Spleen (tissue), 11 donors: ENCODE measurements around the gene AK1. TPM values are rescaled to one million over a fixed set of nuclear protein-coding genes. Genes with fewer than 3 reads are reported as not detected.

Experiments
- DNase-seq: peaks from one replicate; pipeline ENCODE4 v3.0.0-alpha.2; 2020
- H3K27ac ChIP-seq, 8 donors: fragments of 200-600 bp; sonication (generic) in 7 of 8; 1 replicate in 4 of 8; 2 replicates in 4 of 8; pipeline versions ENCODE4 v1.5.0 to v1.8.0; 2016 to 2021; ENCODE audit warnings: inconsistent platforms in 4 of 8, mild to moderate bottlenecking in 4 of 8, moderate library complexity in 1 of 8
- H3K27me3 ChIP-seq, 7 donors: fragments of 200-600 bp; sonication (generic) in 6 of 7; replicated peaks in 1 of 7; 1 replicate in 4 of 7; 2 replicates in 3 of 7; pipeline versions ENCODE4 v1.5.0 to v1.8.0; 2016 to 2021; ENCODE audit warnings: inconsistent platforms in 3 of 7, mild to moderate bottlenecking in 1 of 7
- H3K36me3 ChIP-seq, 6 donors: fragments of 200-600 bp; sonication (generic) in 5 of 6; 1 replicate in 4 of 6; 2 replicates in 2 of 6; pipeline versions ENCODE4 v1.5.0 to v1.8.0; 2016 to 2021; ENCODE audit warnings: inconsistent platforms in 2 of 6
- H3K4me1 ChIP-seq, 6 donors: fragments of 200-600 bp; sonication (generic) in 5 of 6; 1 replicate in 3 of 6; 2 replicates in 3 of 6; pipeline versions ENCODE4 v1.5.0 to v1.8.0; 2016 to 2021; ENCODE audit warnings: inconsistent platforms in 3 of 6
- H3K4me3 ChIP-seq, 8 donors: fragments of 200-600 bp; sonication (generic) in 7 of 8; 1 replicate in 4 of 8; 2 replicates in 4 of 8; pipeline versions ENCODE4 v1.5.0 to v1.8.0; 2016 to 2021; ENCODE audit warnings: inconsistent platforms in 4 of 8, mild to moderate bottlenecking in 4 of 8, moderate library complexity in 2 of 8
- H3K9me3 ChIP-seq, 8 donors: fragments of 200-600 bp; sonication (generic) in 7 of 8; 1 replicate in 4 of 8; 2 replicates in 4 of 8; pipeline versions ENCODE4 v1.5.0 to v1.8.0; 2016 to 2021; ENCODE audit warnings: inconsistent platforms in 4 of 8
- POLR2A ChIP-seq, 3 donors: fragments of 450-650 bp; IDR thresholded peaks; one replicate each; pipeline ENCODE4 v1.5.1; 2017; ENCODE audit warnings: antibody characterized with exemption in 3 of 3, mild to moderate bottlenecking in 1 of 3
- POLR2AphosphoS5 ChIP-seq, 3 donors: sonication (generic); formaldehyde crosslinking; IDR thresholded peaks; one replicate each; pipeline ENCODE4 v1.5.1; 2017; ENCODE audit warnings: antibody characterized with exemption in 3 of 3
- WGBS, 5 donors: extraction: QIAGEN DNeasy Blood & Tissue Kit in 3 of 5; methylation state at CpG; one replicate each; pipeline versions ENCODE4 v1.1.5 to v1.1.7; 2013 to 2018; 5-methylcytosine and 5-hydroxymethylcytosine counted together
- intact Hi-C: fragments of 100-400 bp; cut with DNase I; formaldehyde crosslinking; loops from one replicate; pipeline ENCODE4 v1.15.0; 2023; ENCODE audit warnings: low total_unique reads
- polyA plus RNA-seq, 3 donors: library from polyadenylated mRNA; stranded (reverse); fragments of 200-250 nt; gene quantifications; one replicate each; pipeline ENCODE4 v1.2.1, GENCODE V29; 2013
- total RNA-seq, 7 donors: library from RNA; depleted of rRNA in 3 of 7; stranded (reverse); fragments of >200 nt in 3 of 7; fragmentation: NEBNext Ultra II Directional in 4 of 7; extraction: Animal tissue kit (Norgen Biotek cat#: 25700) in 4 of 7; gene quantifications; one replicate each; pipeline versions ENCODE4 v1.1.0 to v1.2.1, GENCODE V29; 2016 to 2021
- TF ChIP-seq, protein P1 (sequence below), 11 experiments: fragments of 200-600 bp in 7 of 11; fragments of 450-650 bp in 4 of 11; sonication (generic) in 4 of 11; IDR thresholded peaks in 8 of 11; conservative IDR thresholded peaks in 3 of 11; 1 replicate in 7 of 11; 2 replicates in 4 of 11; pipeline versions ENCODE4 v1.4.0 to v1.8.0; 2016 to 2021; ENCODE audit warnings: antibody characterized with exemption in 11 of 11, inconsistent platforms in 4 of 11, mild to moderate bottlenecking in 1 of 11
- donor health status: healthy with polysubstance abuse.
- donor health status: DM: no; HTN: no; CAD: no; lungs with moderate emphysema.
- donor health status: DM: no; HTN: no; CAD: no.
- donor health status: Bipolar disorder and iron deficiency.
- donor health status: healthy.
- donor health status: DM: no; HTN: no; CAD: no.
- donor health status: DM: yes; HTN: yes; CAD: no.

The AK1 gene
- total and polyA plus RNA-seq, 10 donors = 41.3 to 97.9 (median 62.3) TPM

DNA sequence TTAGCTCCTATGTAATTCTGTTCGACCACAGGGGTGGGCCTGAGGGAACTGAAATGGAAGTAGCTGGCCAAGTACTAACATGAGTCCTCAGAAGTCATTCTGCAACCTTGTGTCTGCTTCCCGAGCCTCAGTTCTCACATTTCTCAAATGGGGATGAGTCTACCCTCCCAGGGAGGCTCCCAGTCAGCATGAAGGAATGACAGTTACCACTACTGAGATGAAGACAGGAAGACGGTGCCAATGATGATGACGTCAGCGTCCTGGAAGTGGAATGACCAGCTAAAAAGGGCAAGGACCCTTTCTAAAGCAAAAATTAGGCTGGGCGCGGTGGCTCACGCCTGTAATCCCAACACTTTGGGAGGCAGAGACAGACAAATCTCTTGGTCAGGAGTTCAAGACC lies 46.3 kb upstream of the AK1 start:
- no peak overlapping the region for H3K27ac ChIP-seq
- no peaks in the 10 kb centered on the region for H3K36me3 ChIP-seq
- no peak for DNase-seq
- H3K27me3 ChIP-seq = peaks cover 0 to 57% (median 16%) of the 10 kb centered on the region in 7 donors
- intact Hi-C loops = loop anchor here (5.0 kb wide), 3 partner anchors 136 to 421 kb away; partner anchors contain the start of genes CDK9 and TOR2A
- H3K4me3 ChIP-seq = no peak overlapping the region
- peaks cover 36 to 67% (median 51%) of the 10 kb centered on the region in 6 donors for H3K4me1 ChIP-seq
- WGBS, 5 donors = 62 to 75% (median 71%) methylated on average over 8 of the region's 8 CpGs
- TF ChIP-seq, protein P1, sequence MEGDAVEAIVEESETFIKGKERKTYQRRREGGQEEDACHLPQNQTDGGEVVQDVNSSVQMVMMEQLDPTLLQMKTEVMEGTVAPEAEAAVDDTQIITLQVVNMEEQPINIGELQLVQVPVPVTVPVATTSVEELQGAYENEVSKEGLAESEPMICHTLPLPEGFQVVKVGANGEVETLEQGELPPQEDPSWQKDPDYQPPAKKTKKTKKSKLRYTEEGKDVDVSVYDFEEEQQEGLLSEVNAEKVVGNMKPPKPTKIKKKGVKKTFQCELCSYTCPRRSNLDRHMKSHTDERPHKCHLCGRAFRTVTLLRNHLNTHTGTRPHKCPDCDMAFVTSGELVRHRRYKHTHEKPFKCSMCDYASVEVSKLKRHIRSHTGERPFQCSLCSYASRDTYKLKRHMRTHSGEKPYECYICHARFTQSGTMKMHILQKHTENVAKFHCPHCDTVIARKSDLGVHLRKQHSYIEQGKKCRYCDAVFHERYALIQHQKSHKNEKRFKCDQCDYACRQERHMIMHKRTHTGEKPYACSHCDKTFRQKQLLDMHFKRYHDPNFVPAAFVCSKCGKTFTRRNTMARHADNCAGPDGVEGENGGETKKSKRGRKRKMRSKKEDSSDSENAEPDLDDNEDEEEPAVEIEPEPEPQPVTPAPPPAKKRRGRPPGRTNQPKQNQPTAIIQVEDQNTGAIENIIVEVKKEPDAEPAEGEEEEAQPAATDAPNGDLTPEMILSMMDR (IDR thresholded peaks at IDR 0.05 in 8 of 11, conservative IDR thresholded peaks at IDR 0.05 in 3 of 11) = no peak
- no peak for TF ChIP-seq POLR2AphosphoS5 (IDR thresholded peaks at IDR 0.05)
- TF ChIP-seq POLR2A (IDR thresholded peaks at IDR 0.05) = no peak
- H3K9me3 ChIP-seq = no peaks in the 10 kb centered on the region

DNA sequence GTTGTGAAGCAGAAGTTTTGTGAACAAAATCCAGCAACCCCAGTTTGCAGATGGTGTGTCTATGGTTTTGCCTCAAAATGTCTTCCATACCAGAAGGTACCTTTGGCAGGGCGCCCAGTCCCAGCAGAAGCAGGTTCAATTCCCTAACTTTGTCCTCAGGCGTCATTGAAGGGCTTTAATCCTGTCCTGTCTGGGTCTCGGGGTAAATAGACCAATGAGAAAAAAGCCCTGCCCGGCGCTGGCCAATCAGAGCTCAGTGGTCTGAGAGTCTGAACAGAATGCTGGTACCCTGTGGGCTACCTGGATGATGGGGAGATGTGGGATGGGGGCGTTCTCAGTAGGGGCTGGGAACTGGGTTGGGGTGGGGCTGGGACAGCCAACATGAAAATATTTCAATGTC lies 45.6 kb upstream of the AK1 start:
- intact Hi-C loops = loop anchor here (5.0 kb wide), 3 partner anchors 136 to 421 kb away; partner anchors contain the start of genes CDK9 and TOR2A
- TF ChIP-seq, protein P1 (IDR thresholded peaks at IDR 0.05 in 8 of 11, conservative IDR thresholded peaks at IDR 0.05 in 3 of 11) = no peak
- no peak for TF ChIP-seq POLR2AphosphoS5 (IDR thresholded peaks at IDR 0.05)
- TF ChIP-seq POLR2A (IDR thresholded peaks at IDR 0.05) = no peak
- no peak overlapping the region for H3K27ac ChIP-seq
- 67 to 71% (median 69%) methylated on average over 3 to 6 of the region's 6 CpGs for WGBS, 5 donors
- no peak overlapping the region for H3K4me3 ChIP-seq
- no peaks in the 10 kb centered on the region for H3K36me3 ChIP-seq
- H3K9me3 ChIP-seq = no peaks in the 10 kb centered on the region
- H3K4me1 ChIP-seq = peaks cover 43 to 67% (median 52%) of the 10 kb centered on the region in 6 donors
- H3K27me3 ChIP-seq = peaks cover 0 to 50% (median 16%) of the 10 kb centered on the region in 7 donors
- DNase-seq = no peak

GRCh38 chr9:127921557-127922120 lies 44.2 kb upstream of the AK1 start:
- Histone ChIP-seq H3K36me3 (no peaks in the 10 kb centered on the region), H3K27me3 (peaks cover 0 to 36% (median 5%) of the 10 kb centered on the region in 7 donors), H3K27ac (no peak overlapping the region), H3K9me3 (no peaks in the 10 kb centered on the region), H3K4me1 (peaks cover 40 to 65% (median 49%) of the 10 kb centered on the region in 6 donors), H3K4me3 (peak overlapping the region in 3 of 8 donors; percentile 9 to 54 (median 26))
- DNase-seq = peak; percentile 94
- 3 to 13% (median 6%) methylated on average over 11 to 45 of the region's 45 CpGs for WGBS, 5 donors
- intact Hi-C loops = loop anchor here (5.0 kb wide), 3 partner anchors 134 to 419 kb away; partner anchors contain the start of genes CDK9 and TOR2A
- TF ChIP-seq, protein P1 (IDR thresholded peaks at IDR 0.05 in 8 of 11, conservative IDR thresholded peaks at IDR 0.05 in 3 of 11) = peak; percentile 96 to 100 (median 99)
- no peak for TF ChIP-seq POLR2A (IDR thresholded peaks at IDR 0.05)
- peak; percentile 73 to 76 (median 73) for TF ChIP-seq POLR2AphosphoS5 (IDR thresholded peaks at IDR 0.05)

- Histone ChIP-seq H3K27ac (no peak overlapping the region), H3K4me3 (no peak overlapping the region), H3K9me3 (no peaks in the 10 kb centered on the region), H3K4me1 (peaks cover 44 to 69% (median 55%) of the 10 kb centered on the region in 6 donors), H3K27me3 (peaks cover 0 to 28% (median 5%) of the 10 kb centered on the region in 7 donors), H3K36me3 (no peaks in the 10 kb centered on the region)
- 80 to 90% (median 88%) methylated on average over 7 of the region's 7 CpGs for WGBS, 5 donors
- intact Hi-C loops = loop anchor here (5.0 kb wide), 3 partner anchors 133 to 418 kb away; partner anchors contain the start of genes CDK9 and TOR2A
- DNase-seq = no peak
- TF ChIP-seq POLR2A (IDR thresholded peaks at IDR 0.05) (no peak), POLR2AphosphoS5 (IDR thresholded peaks at IDR 0.05) (no peak)
- TF ChIP-seq, protein P1 (IDR thresholded peaks at IDR 0.05 in 8 of 11, conservative IDR thresholded peaks at IDR 0.05 in 3 of 11) = no peak
These were observed 43.3 kb upstream of the AK1 start for GRCh38 chr9:127920794-127921193.
